SK-N-SH treated with all-trans-retinoic acid at 6 μM for 48 hours (cell line): ENCODE results near the gene GEMIN5.

Experiments
- ATAC-seq: fragments of 200-7000 bp; cut with Tn5 transposase; 3 replicates; pipeline ENCODE4 v1.9.1; 2020; ENCODE audit warnings: mild to moderate bottlenecking, moderate library complexity
- ARNTL ChIP-seq: fragments of 450-650 bp; formaldehyde crosslinking; IDR thresholded peaks from 2 replicates; pipeline ENCODE4 v1.5.0; 2020; ENCODE audit warnings: low read depth, mild to moderate bottlenecking, moderate library complexity, borderline replicate concordance
- BACH2 ChIP-seq: fragments of 250-450 bp; sonication (Bioruptor Pico); IDR thresholded peaks from 2 replicates; pipeline ENCODE4 v1.9.0; 2021; ENCODE audit warnings: mild to moderate bottlenecking, borderline replicate concordance
- CSDC2 ChIP-seq: fragments of 250-450 bp; sonication (Bioruptor Pico); IDR thresholded peaks from 2 replicates; pipeline ENCODE4 v1.5.0; 2020; ENCODE audit warnings: mild to moderate bottlenecking, moderate library complexity
- ESRRG ChIP-seq: fragments of 250-450 bp; sonication (Bioruptor Pico); IDR thresholded peaks from 2 replicates; pipeline ENCODE4 v1.6.1; 2021; ENCODE audit warnings: mild to moderate bottlenecking
- GLIS3 ChIP-seq: fragments of 250-450 bp; sonication (Bioruptor Pico); IDR thresholded peaks from 2 replicates; pipeline ENCODE4 v1.5.0; 2020; ENCODE audit warnings: mild to moderate bottlenecking, moderate library complexity
- ISL1 ChIP-seq: fragments of 250-450 bp; sonication (Bioruptor Pico); IDR thresholded peaks from 2 replicates; pipeline ENCODE4 v2.1.2; 2022; ENCODE audit warnings: mild to moderate bottlenecking, moderate library complexity
- OSR1 ChIP-seq: fragments of 250-450 bp; sonication (Bioruptor Pico); IDR thresholded peaks from 2 replicates; pipeline ENCODE4 v1.8.0; 2022; ENCODE audit warnings: moderate library complexity, mild to moderate bottlenecking, inconsistent platforms
- PPARA ChIP-seq: fragments of 250-450 bp; sonication (Bioruptor Pico); IDR thresholded peaks from 2 replicates; pipeline ENCODE4 v1.5.0; 2020; ENCODE audit warnings: mild to moderate bottlenecking, borderline replicate concordance
- RARB ChIP-seq: fragments of 250-450 bp; sonication (Bioruptor Pico); IDR thresholded peaks from 2 replicates; pipeline ENCODE4 v1.8.0; 2021; ENCODE audit warnings: mild to moderate bottlenecking, moderate library complexity
- SNAI2 ChIP-seq: fragments of 250-450 bp; sonication (Bioruptor Pico); IDR thresholded peaks from 2 replicates; pipeline ENCODE4 v1.5.0; 2020; ENCODE audit warnings: mild to moderate bottlenecking, moderate library complexity
- TCF4 ChIP-seq: fragments of 250-450 bp; sonication (Bioruptor Pico); IDR thresholded peaks from 2 replicates; pipeline ENCODE4 v1.8.0; 2021; ENCODE audit warnings: mild to moderate bottlenecking, moderate library complexity, borderline replicate concordance
- TOX ChIP-seq: fragments of 250-450 bp; sonication (Bioruptor Pico); IDR thresholded peaks from 2 replicates; pipeline ENCODE4 v1.8.0; 2021; ENCODE audit warnings: mild to moderate bottlenecking, moderate library complexity, borderline replicate concordance
- ZC3H10 ChIP-seq: fragments of 250-450 bp; sonication (Bioruptor Pico); IDR thresholded peaks from 2 replicates; pipeline ENCODE4 v1.5.1; 2021; ENCODE audit warnings: mild to moderate bottlenecking, moderate library complexity
- ZFP3 ChIP-seq: fragments of 250-450 bp; sonication (Bioruptor Pico); IDR thresholded peaks from 2 replicates; pipeline ENCODE4 v1.5.0; 2020; ENCODE audit warnings: mild to moderate bottlenecking, moderate library complexity
- ZFP30 ChIP-seq: fragments of 450-650 bp; formaldehyde crosslinking; IDR thresholded peaks from 2 replicates; pipeline ENCODE4 v1.5.0; 2022; ENCODE audit warnings: mild to moderate bottlenecking, moderate library complexity
- ZNF565 ChIP-seq: fragments of 450-650 bp; formaldehyde crosslinking; conservative IDR thresholded peaks from 2 replicates; pipeline ENCODE4 v1.5.0; 2020; ENCODE audit warnings: low read depth, mild to moderate bottlenecking, moderate library complexity
- ZNF70 ChIP-seq: fragments of 450-650 bp; formaldehyde crosslinking; IDR thresholded peaks from 2 replicates; pipeline ENCODE4 v1.5.0; 2020; ENCODE audit warnings: mild to moderate bottlenecking, moderate library complexity
- ZNF8 ChIP-seq: fragments of 450-650 bp; formaldehyde crosslinking; IDR thresholded peaks from 2 replicates; pipeline ENCODE4 v1.5.0; 2020; ENCODE audit warnings: mild to moderate bottlenecking, moderate library complexity
- TF ChIP-seq, protein P1 (sequence below): fragments of 250-450 bp; sonication (Bioruptor Pico); IDR thresholded peaks from 2 replicates; pipeline ENCODE4 v1.8.0; 2020; ENCODE audit warnings: mild to moderate bottlenecking, moderate library complexity, borderline replicate concordance
- TF ChIP-seq, protein P2 (sequence below): fragments of 250-450 bp; sonication (Bioruptor Pico); IDR thresholded peaks from 2 replicates; pipeline ENCODE4 v1.5.1; 2021; ENCODE audit warnings: mild to moderate bottlenecking, moderate library complexity
- TF ChIP-seq, protein P3 (sequence below): fragments of 250-450 bp; sonication (Bioruptor Pico); IDR thresholded peaks from 2 replicates; pipeline ENCODE4 v1.5.0; 2020; ENCODE audit warnings: mild to moderate bottlenecking, moderate library complexity
- TF ChIP-seq, protein P4 (sequence below): fragments of 250-450 bp; sonication (Bioruptor Pico); IDR thresholded peaks from 2 replicates; pipeline ENCODE4 v1.8.0; 2021; ENCODE audit warnings: low read depth, mild to moderate bottlenecking, moderate library complexity, borderline replicate concordance
- TF ChIP-seq, protein P5 (sequence below): fragments of 250-450 bp; sonication (Bioruptor Pico); IDR thresholded peaks from 2 replicates; pipeline ENCODE4 v1.5.1; 2020; ENCODE audit warnings: low read depth, mild to moderate bottlenecking, moderate library complexity

The GEMIN5 gene

DNA sequence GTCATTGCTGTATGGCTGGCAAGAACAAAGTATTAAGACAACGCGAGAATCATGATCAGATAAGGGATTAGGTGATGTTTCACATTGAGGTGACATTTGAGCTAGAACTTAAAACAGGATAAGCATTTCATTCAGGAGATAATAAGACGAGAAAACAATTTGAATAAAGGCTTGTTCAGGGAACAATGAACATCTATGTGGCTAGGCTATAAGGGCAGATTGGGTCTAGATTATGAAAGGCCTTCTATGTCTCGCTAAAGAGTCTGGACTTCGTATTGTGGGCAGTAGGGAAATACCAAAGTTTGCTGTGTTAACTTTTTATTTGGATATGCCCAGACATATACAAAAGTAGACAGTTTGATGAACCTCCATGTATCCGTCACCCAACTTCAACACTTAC is 9.8 kb upstream of the GEMIN5 start:
- ATAC-seq, result no peak
- TF ChIP-seq ZNF70 (CRISPR knock-in tag) (no peak), ZFP30 (CRISPR knock-in tag) (no peak), ISL1 (CRISPR knock-in tag) (no peak), BACH2 (CRISPR knock-in tag) (no peak), PPARA (CRISPR knock-in tag) (no peak), ESRRG (CRISPR knock-in tag) (no peak), SNAI2 (no peak)
- TF ChIP-seq, protein P1, sequence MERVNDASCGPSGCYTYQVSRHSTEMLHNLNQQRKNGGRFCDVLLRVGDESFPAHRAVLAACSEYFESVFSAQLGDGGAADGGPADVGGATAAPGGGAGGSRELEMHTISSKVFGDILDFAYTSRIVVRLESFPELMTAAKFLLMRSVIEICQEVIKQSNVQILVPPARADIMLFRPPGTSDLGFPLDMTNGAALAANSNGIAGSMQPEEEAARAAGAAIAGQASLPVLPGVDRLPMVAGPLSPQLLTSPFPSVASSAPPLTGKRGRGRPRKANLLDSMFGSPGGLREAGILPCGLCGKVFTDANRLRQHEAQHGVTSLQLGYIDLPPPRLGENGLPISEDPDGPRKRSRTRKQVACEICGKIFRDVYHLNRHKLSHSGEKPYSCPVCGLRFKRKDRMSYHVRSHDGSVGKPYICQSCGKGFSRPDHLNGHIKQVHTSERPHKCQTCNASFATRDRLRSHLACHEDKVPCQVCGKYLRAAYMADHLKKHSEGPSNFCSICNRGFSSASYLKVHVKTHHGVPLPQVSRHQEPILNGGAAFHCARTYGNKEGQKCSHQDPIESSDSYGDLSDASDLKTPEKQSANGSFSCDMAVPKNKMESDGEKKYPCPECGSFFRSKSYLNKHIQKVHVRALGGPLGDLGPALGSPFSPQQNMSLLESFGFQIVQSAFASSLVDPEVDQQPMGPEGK (CRISPR knock-in tag), result no peak

DNA sequence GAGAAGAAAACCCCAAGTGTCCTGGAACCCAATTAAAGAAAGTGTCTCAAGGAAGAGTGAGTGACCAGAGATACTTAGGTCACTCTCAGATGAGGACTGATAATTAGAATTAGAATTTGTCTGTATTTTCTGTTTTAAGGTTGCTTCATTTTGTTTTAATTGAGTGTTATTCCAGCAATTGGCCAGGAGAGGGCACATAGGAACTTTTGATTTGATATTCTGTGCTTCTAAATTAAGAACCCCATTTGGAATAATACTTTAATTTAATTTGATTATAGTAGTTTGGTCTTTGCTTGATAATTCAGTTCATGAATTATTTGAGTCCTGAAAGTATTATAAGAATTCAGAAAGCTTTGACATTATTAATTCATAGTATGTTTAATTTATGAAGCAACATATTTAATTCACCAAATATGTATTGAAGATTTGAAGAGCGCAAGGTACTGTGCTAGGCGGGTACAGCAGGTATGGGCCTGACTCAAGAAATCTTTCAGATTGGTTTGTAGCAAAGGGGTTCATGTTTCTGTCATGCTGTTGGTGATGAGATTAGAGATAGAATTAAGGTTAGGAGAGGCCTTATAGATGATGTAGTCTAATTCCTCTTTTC is 7.8 kb upstream of the GEMIN5 start:
- no peak for ATAC-seq
- TF ChIP-seq TCF4 (no peak), ISL1 (CRISPR knock-in tag) (no peak), OSR1 (CRISPR knock-in tag) (no peak), ZNF70 (CRISPR knock-in tag) (no peak), ARNTL (CRISPR knock-in tag) (no peak), PPARA (CRISPR knock-in tag) (no peak), BACH2 (CRISPR knock-in tag) (no peak), ZNF8 (CRISPR knock-in tag) (no peak), GLIS3 (CRISPR knock-in tag) (no peak), ESRRG (CRISPR knock-in tag) (no peak), ZFP30 (CRISPR knock-in tag) (no peak), CSDC2 (CRISPR knock-in tag) (no peak), ZC3H10 (CRISPR knock-in tag) (no peak), ZFP3 (CRISPR knock-in tag) (no peak), RARB (CRISPR knock-in tag) (no peak), TOX (CRISPR knock-in tag) (no peak)
- TF ChIP-seq, protein P2, sequence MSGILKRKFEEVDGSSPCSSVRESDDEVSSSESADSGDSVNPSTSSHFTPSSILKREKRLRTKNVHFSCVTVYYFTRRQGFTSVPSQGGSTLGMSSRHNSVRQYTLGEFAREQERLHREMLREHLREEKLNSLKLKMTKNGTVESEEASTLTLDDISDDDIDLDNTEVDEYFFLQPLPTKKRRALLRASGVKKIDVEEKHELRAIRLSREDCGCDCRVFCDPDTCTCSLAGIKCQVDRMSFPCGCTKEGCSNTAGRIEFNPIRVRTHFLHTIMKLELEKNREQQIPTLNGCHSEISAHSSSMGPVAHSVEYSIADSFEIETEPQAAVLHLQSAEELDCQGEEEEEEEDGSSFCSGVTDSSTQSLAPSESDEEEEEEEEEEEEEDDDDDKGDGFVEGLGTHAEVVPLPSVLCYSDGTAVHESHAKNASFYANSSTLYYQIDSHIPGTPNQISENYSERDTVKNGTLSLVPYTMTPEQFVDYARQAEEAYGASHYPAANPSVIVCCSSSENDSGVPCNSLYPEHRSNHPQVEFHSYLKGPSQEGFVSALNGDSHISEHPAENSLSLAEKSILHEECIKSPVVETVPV (CRISPR knock-in tag), result no peak
- TF ChIP-seq, protein P3, sequence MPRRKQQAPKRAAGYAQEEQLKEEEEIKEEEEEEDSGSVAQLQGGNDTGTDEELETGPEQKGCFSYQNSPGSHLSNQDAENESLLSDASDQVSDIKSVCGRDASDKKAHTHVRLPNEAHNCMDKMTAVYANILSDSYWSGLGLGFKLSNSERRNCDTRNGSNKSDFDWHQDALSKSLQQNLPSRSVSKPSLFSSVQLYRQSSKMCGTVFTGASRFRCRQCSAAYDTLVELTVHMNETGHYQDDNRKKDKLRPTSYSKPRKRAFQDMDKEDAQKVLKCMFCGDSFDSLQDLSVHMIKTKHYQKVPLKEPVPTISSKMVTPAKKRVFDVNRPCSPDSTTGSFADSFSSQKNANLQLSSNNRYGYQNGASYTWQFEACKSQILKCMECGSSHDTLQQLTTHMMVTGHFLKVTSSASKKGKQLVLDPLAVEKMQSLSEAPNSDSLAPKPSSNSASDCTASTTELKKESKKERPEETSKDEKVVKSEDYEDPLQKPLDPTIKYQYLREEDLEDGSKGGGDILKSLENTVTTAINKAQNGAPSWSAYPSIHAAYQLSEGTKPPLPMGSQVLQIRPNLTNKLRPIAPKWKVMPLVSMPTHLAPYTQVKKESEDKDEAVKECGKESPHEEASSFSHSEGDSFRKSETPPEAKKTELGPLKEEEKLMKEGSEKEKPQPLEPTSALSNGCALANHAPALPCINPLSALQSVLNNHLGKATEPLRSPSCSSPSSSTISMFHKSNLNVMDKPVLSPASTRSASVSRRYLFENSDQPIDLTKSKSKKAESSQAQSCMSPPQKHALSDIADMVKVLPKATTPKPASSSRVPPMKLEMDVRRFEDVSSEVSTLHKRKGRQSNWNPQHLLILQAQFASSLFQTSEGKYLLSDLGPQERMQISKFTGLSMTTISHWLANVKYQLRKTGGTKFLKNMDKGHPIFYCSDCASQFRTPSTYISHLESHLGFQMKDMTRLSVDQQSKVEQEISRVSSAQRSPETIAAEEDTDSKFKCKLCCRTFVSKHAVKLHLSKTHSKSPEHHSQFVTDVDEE (CRISPR knock-in tag), result no peak
- TF ChIP-seq, protein P4, sequence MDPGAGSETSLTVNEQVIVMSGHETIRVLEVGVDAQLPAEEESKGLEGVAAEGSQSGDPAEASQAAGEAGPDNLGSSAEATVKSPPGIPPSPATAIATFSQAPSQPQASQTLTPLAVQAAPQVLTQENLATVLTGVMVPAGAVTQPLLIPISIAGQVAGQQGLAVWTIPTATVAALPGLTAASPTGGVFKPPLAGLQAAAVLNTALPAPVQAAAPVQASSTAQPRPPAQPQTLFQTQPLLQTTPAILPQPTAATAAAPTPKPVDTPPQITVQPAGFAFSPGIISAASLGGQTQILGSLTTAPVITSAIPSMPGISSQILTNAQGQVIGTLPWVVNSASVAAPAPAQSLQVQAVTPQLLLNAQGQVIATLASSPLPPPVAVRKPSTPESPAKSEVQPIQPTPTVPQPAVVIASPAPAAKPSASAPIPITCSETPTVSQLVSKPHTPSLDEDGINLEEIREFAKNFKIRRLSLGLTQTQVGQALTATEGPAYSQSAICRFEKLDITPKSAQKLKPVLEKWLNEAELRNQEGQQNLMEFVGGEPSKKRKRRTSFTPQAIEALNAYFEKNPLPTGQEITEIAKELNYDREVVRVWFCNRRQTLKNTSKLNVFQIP (CRISPR knock-in tag), result no peak
- TF ChIP-seq, protein P1 (CRISPR knock-in tag), result no peak

DNA sequence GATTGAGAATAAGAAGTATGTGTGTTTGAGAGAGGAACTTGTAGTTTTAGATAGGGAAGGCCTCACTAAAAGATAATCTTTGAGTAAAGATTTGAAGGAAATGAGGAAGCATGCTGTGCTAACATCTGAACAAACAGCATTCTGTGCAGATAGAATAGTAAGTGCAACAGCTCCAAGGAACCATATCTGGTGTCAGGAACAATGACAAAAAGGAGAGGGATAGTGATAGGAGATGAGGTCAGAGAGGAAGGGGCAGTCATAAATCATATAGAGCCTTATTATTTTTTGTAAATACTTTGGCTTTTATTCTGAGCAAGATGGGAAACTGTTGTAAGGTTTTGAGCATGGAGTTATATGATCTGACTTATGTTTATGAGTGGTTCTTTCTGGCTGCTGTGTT is 6.7 kb upstream of the GEMIN5 start:
- TF ChIP-seq BACH2 (CRISPR knock-in tag) (no peak), CSDC2 (CRISPR knock-in tag) (no peak), ZFP3 (CRISPR knock-in tag) (no peak), OSR1 (CRISPR knock-in tag) (no peak), ZNF70 (CRISPR knock-in tag) (no peak), ZNF565 (CRISPR knock-in tag) (no peak), ZC3H10 (CRISPR knock-in tag) (no peak)
- TF ChIP-seq, protein P2 (CRISPR knock-in tag), result no peak
- TF ChIP-seq, protein P5, sequence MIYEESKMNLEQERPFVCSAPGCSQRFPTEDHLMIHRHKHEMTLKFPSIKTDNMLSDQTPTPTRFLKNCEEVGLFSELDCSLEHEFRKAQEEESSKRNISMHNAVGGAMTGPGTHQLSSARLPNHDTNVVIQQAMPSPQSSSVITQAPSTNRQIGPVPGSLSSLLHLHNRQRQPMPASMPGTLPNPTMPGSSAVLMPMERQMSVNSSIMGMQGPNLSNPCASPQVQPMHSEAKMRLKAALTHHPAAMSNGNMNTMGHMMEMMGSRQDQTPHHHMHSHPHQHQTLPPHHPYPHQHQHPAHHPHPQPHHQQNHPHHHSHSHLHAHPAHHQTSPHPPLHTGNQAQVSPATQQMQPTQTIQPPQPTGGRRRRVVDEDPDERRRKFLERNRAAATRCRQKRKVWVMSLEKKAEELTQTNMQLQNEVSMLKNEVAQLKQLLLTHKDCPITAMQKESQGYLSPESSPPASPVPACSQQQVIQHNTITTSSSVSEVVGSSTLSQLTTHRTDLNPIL, result no peak
- TF ChIP-seq, all 23 proteins: peak for 0
- ATAC-seq, result no peak
